K562 (cell line): ENCODE data around the gene PYROXD2. TPM values are rescaled to one million over a fixed set of nuclear protein-coding genes. Genes with fewer than 3 reads are reported as not detected.
A peak's percentile ranks its signal among the peaks of the same experiment; 100 is the strongest.

Experiments used
- ATAC-seq: fragments of 200-7000 bp; cut with Tn5 transposase; 3 replicates; pipeline ENCODE4 v1.9.1; 2020; ENCODE audit warnings: moderate library complexity
- BruUV-seq: library from RNA; stranded (reverse); fragments of 400-500 nt; replicated peaks from 2 replicates; lab custom pipeline; 2021; lab: Mats Ljungman, UMichigan
- CTCF ChIA-PET: fragments of 300-600 bp; formaldehyde crosslinking; extraction: SDS; loops from one replicate; lab custom pipeline; 2021; ENCODE audit warnings: low intra/inter-chr PET ratio; lab: Yijun Ruan, JAX
- POLR2A ChIA-PET: fragments of 300-600, 350-650 bp; sonication (Branson Sonifier 250); formaldehyde crosslinking; extraction: SDS; loops from one replicate; lab custom pipeline; 2021; ENCODE audit warnings: antibody characterized with exemption, inconsistent platforms; lab: Yijun Ruan, JAX
- DNase-seq, 4 experiments: peaks; one replicate each; pipeline versions ENCODE4 v3.0.0 to v3.0.0-alpha.2; 2011 to 2018; ENCODE audit warnings: low spot score in 3 of 4, mixed read lengths in 3 of 4; ENCODE audit errors: extremely low read depth in 1 of 4
- FAIRE-seq: peaks from 2 replicates; lab custom pipeline; 2011; peaks lifted over from hg19 to GRCh38; lab: Jason Lieb, UNC
- H2AFZ ChIP-seq: 2 replicates; pipeline ENCODE4 v1.6.0; 2011; ENCODE audit warnings: low read depth, low read length, control low read depth, inconsistent platforms
- H3K27ac ChIP-seq: fragments of 200-600 bp; 3 replicates; pipeline ENCODE4 v1.8.0; 2011; ENCODE audit warnings: low read depth, mild to moderate bottlenecking, control low read depth, inconsistent platforms, low read length, moderate library complexity, mixed read lengths; ENCODE audit errors: extremely low read depth
- H3K27me3 ChIP-seq, 2 experiments: fragments of 300-600 bp in 1 of 2; 2 replicates in 1 of 2; 3 replicates in 1 of 2; pipeline versions ENCODE4 v1.6.0 to v1.8.0; 2011; ENCODE audit warnings: inconsistent platforms in 2 of 2, low read length in 2 of 2, mild to moderate bottlenecking in 1 of 2, mixed read lengths in 1 of 2, moderate library complexity in 1 of 2; ENCODE audit not compliant: control insufficient read depth in 2 of 2, insufficient read depth in 2 of 2
- H3K36me3 ChIP-seq: fragments of 300-600 bp; 3 replicates; pipeline ENCODE4 v1.8.0; 2011; ENCODE audit warnings: mild to moderate bottlenecking, low read length, inconsistent platforms; ENCODE audit not compliant: control insufficient read depth, insufficient read depth
- H3K4me1 ChIP-seq, 2 experiments: fragments of 200-600 bp in 1 of 2; replicated peaks in 1 of 2; 2 replicates in 1 of 2; 3 replicates in 1 of 2; pipeline versions ENCODE4 v1.5.1 to v1.8.0; 2011; ENCODE audit warnings: inconsistent platforms in 2 of 2, low read length in 2 of 2, mild to moderate bottlenecking in 1 of 2, mixed read lengths in 1 of 2, moderate library complexity in 1 of 2; ENCODE audit not compliant: control insufficient read depth in 2 of 2, insufficient read depth in 2 of 2
- H3K4me2 ChIP-seq: 2 replicates; pipeline ENCODE4 v1.6.1; 2011; ENCODE audit warnings: low read length, control low read depth, inconsistent platforms, mixed read lengths; ENCODE audit not compliant: insufficient read depth
- H3K4me3 ChIP-seq: fragments of 200-600 bp; sonication (generic), shearing (Covaris generic); 2 replicates; pipeline ENCODE4 v1.5.1; 2016; ENCODE audit warnings: control low read depth, inconsistent platforms
- H3K79me2 ChIP-seq: fragments of 200-600 bp; 3 replicates; pipeline ENCODE4 v1.8.0; 2011; ENCODE audit warnings: low read length, inconsistent platforms; ENCODE audit not compliant: control insufficient read depth, insufficient read depth
- H3K9ac ChIP-seq, 2 experiments: 2 replicates each; pipeline versions ENCODE4 v1.6.0 to v1.6.1; 2011; ENCODE audit warnings: low read depth in 2 of 2, low read length in 2 of 2, control low read depth in 1 of 2, inconsistent platforms in 1 of 2, mild to moderate bottlenecking in 1 of 2, mixed read lengths in 1 of 2; ENCODE audit not compliant: insufficient read depth in 1 of 2
- H3K9me1 ChIP-seq: one replicate; pipeline ENCODE4 v1.6.0; 2011; ENCODE audit warnings: inconsistent platforms, mild to moderate bottlenecking, low read length, moderate library complexity; ENCODE audit not compliant: control insufficient read depth, insufficient read depth
- H3K9me3 ChIP-seq: replicated peaks from 2 replicates; pipeline ENCODE4 v1.5.1; 2011; ENCODE audit warnings: low read depth, low read length, inconsistent platforms; ENCODE audit not compliant: control insufficient read depth, insufficient read depth
- H4K20me1 ChIP-seq: replicated peaks from 2 replicates; pipeline ENCODE4 v1.6.1; 2011; ENCODE audit warnings: low read length, inconsistent platforms, mixed read lengths; ENCODE audit not compliant: control insufficient read depth, insufficient read depth
- MYBL2 ChIP-seq, 2 experiments: fragments of 450-650 bp in 1 of 2; sonication (generic) in 1 of 2; formaldehyde crosslinking in 1 of 2; IDR thresholded peaks; 2 replicates each; pipeline versions ENCODE4 v1.6.1 to v1.8.1; 2017 to 2022; ENCODE audit warnings: borderline replicate concordance in 1 of 2, inconsistent platforms in 1 of 2, low read depth in 1 of 2, mild to moderate bottlenecking in 1 of 2, missing genetic modification reagents in 1 of 2, moderate library complexity in 1 of 2
- NCOA1 ChIP-seq: fragments of 450-650 bp; IDR thresholded peaks from 2 replicates; pipeline ENCODE4 v1.6.1; 2016; ENCODE audit warnings: low read depth
- RERE ChIP-seq: sonication (generic); formaldehyde crosslinking; IDR thresholded peaks from 2 replicates; pipeline ENCODE4 v1.8.0; 2023; ENCODE audit warnings: missing genetic modification reagents, mild to moderate bottlenecking, borderline replicate concordance
- TEAD2 ChIP-seq: fragments of 450-650 bp; IDR thresholded peaks from 2 replicates; pipeline ENCODE4 v1.6.1; 2016; ENCODE audit warnings: missing genetic modification characterization, control low read depth, missing compliant biosample characterization
- TFAP4 ChIP-seq: sonication (generic); formaldehyde crosslinking; IDR thresholded peaks from 2 replicates; pipeline ENCODE4 v1.8.0; 2022; ENCODE audit warnings: missing genetic modification reagents, mild to moderate bottlenecking, moderate library complexity, borderline replicate concordance
- WGBS: fragments of 100-300 bp; shearing (Covaris generic); methylation state at CpG from one replicate; pipeline ENCODE4 v1.1.6; 2016; ENCODE audit warnings: low coverage, mixed read lengths; ENCODE audit not compliant: insufficient coverage; ENCODE audit errors: missing lambda C conversion rate; 5-methylcytosine and 5-hydroxymethylcytosine counted together
- in situ Hi-C: fragments of 300-500 bp; cut with MboI; formaldehyde crosslinking; loops from 4 replicates; pipeline ENCODE4 v1.15.0; 2018; ENCODE audit warnings: inconsistent platforms, mixed read lengths
- intact Hi-C: fragments of 100-400 bp; cut with micrococcal nuclease; formaldehyde crosslinking; loops from 2 replicates; pipeline ENCODE4 v1.14.2; 2022
- polyA plus RNA-seq, 8 experiments: library from polyadenylated mRNA; depleted of rRNA in 4 of 8; stranded (reverse) in 5 of 8; unstranded in 3 of 8; fragments of >200 nt; fragmentation: Nextera tagmentation in 2 of 8; fragmentation: Illumina TruSeq in 1 of 8; extraction: Ambion mirVana in 2 of 8; extraction: Trizol in 1 of 8; gene quantifications; 2 replicates each; pipeline versions ENCODE4 v1.2.1 to v1.2.3, GENCODE V29; 2011 to 2014; ENCODE audit warnings: inconsistent platforms in 1 of 8, missing spikeins in 1 of 8
- total RNA-seq, 7 experiments: library from RNA; depleted of rRNA in 6 of 7; stranded (reverse); fragments of >200 nt in 6 of 7; fragmentation: Illumina TruSeq in 2 of 7; extraction: Trizol in 2 of 7; gene quantifications; 2 replicates each; pipeline versions ENCODE4 v1.2.1 to v1.2.3, GENCODE V29; 2011 to 2021; ENCODE audit warnings: low replicate concordance in 1 of 7
- TF ChIP-seq, protein P1 (sequence below), 2 experiments: fragments of 450-650 bp; IDR thresholded peaks; 2 replicates each; pipeline ENCODE4 v1.6.1; 2018; ENCODE audit warnings: mild to moderate bottlenecking in 2 of 2, low read depth in 1 of 2; ENCODE audit not compliant: partially characterized antibody in 2 of 2
- TF ChIP-seq, protein P2 (sequence below): sonication (generic); formaldehyde crosslinking; IDR thresholded peaks from 2 replicates; pipeline ENCODE4 v1.8.0; 2022; ENCODE audit warnings: mild to moderate bottlenecking, missing genetic modification reagents

Gene PYROXD2
- total and polyA plus RNA-seq, 9 of the 15 experiments (the other 6 are each of a cell fraction or from before 2014, with no cell fraction given): 0.14 to 1.4 (median 0.58) TPM

DNA sequence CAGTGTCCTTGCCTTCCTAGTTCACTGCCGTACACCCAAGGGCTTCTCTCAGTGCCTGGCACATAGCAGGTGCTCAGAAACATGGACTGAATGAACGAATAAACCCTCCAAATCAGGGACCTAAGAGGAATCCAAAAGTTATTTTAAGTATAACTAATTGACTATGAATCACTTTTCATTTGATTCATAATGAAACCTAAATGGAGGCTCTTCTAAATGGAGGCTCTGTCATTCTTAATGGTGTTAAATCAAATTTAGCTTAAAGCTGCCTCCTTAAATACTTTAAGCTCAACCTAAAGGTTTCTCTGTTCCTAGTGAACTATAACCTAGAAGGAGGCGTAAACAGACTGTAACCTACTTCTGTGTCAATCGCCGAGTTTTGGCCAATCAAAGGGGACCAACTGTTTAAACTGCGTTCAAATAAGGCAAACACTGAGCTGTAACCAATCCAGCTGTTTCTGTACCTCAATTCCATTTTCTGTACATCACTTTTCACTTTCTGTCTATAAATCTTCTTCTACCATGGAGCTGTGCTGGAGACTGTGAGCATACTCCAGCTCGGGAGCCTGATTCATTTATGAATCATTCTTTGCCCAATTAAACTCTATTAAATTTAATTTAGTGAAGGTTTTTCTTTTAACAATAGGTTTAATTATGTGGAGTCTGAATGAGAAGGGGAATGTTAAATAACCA, 11.0 kb downstream of the PYROXD2 start:
- Histone ChIP-seq H3K27ac (no peak overlapping the region), H2AFZ (no peak overlapping the region), H4K20me1 (no peaks in the 10 kb centered on the region), H3K4me3 (no peak overlapping the region), H3K9me1 (no peaks in the 10 kb centered on the region), H3K27me3 (no peaks in the 10 kb centered on the region; a peak in 1 of 5 replicates), H3K9ac (no peak overlapping the region), H3K4me1 (peaks cover 2 to 10% of the 10 kb centered on the region in 2 experiments; a peak in 4 of 5 replicates), H3K4me2 (no peak overlapping the region), H3K9me3 (no peaks in the 10 kb centered on the region), H3K79me2 (no peaks in the 10 kb centered on the region), H3K36me3 (no peaks in the 10 kb centered on the region)
- FAIRE-seq (no peak), DNase-seq (no peak), ATAC-seq (peak; percentile 32; the same call in 1 of the 3 replicates)
- intact Hi-C loops: no loop called here
- WGBS: 23% methylated on average over 6 of the region's 7 CpGs
- ChIA-PET CTCF (no interaction called here), POLR2A (interaction anchor here (0.9 kb wide), 2 partner anchors 10 to 13 kb away, joined by 3 read pairs; no protein-coding TSS in a partner anchor)
- no TSS peak for BruUV-seq
- in situ Hi-C loops: no loop called here
- TF ChIP-seq TFAP4 (CRISPR knock-in tag): no peak
- no peak for TF ChIP-seq RERE (CRISPR knock-in tag)
- TF ChIP-seq, protein P1, sequence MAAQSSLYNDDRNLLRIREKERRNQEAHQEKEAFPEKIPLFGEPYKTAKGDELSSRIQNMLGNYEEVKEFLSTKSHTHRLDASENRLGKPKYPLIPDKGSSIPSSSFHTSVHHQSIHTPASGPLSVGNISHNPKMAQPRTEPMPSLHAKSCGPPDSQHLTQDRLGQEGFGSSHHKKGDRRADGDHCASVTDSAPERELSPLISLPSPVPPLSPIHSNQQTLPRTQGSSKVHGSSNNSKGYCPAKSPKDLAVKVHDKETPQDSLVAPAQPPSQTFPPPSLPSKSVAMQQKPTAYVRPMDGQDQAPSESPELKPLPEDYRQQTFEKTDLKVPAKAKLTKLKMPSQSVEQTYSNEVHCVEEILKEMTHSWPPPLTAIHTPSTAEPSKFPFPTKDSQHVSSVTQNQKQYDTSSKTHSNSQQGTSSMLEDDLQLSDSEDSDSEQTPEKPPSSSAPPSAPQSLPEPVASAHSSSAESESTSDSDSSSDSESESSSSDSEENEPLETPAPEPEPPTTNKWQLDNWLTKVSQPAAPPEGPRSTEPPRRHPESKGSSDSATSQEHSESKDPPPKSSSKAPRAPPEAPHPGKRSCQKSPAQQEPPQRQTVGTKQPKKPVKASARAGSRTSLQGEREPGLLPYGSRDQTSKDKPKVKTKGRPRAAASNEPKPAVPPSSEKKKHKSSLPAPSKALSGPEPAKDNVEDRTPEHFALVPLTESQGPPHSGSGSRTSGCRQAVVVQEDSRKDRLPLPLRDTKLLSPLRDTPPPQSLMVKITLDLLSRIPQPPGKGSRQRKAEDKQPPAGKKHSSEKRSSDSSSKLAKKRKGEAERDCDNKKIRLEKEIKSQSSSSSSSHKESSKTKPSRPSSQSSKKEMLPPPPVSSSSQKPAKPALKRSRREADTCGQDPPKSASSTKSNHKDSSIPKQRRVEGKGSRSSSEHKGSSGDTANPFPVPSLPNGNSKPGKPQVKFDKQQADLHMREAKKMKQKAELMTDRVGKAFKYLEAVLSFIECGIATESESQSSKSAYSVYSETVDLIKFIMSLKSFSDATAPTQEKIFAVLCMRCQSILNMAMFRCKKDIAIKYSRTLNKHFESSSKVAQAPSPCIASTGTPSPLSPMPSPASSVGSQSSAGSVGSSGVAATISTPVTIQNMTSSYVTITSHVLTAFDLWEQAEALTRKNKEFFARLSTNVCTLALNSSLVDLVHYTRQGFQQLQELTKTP (IDR thresholded peaks at IDR 0.05; ENCODE audit: low read depth in 1 of 2, partially characterized antibody in 2 of 2): no peak
- TF ChIP-seq, protein P2, sequence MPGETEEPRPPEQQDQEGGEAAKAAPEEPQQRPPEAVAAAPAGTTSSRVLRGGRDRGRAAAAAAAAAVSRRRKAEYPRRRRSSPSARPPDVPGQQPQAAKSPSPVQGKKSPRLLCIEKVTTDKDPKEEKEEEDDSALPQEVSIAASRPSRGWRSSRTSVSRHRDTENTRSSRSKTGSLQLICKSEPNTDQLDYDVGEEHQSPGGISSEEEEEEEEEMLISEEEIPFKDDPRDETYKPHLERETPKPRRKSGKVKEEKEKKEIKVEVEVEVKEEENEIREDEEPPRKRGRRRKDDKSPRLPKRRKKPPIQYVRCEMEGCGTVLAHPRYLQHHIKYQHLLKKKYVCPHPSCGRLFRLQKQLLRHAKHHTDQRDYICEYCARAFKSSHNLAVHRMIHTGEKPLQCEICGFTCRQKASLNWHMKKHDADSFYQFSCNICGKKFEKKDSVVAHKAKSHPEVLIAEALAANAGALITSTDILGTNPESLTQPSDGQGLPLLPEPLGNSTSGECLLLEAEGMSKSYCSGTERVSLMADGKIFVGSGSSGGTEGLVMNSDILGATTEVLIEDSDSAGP (CRISPR knock-in tag): no peak
- peak; percentile 39; the same call in 1 of the 2 replicates for TF ChIP-seq MYBL2 (IDR thresholded peaks at IDR 0.05; ENCODE audit: low read depth)
- no peak for TF ChIP-seq MYBL2 (CRISPR knock-in tag; IDR thresholded peaks at IDR 0.05; ENCODE audit: borderline replicate concordance)
- TF ChIP-seq NCOA1: no peak
- TF ChIP-seq TEAD2 (tag): no peak
